Measurements from ENCODE around the gene CEP83.

DNA sequence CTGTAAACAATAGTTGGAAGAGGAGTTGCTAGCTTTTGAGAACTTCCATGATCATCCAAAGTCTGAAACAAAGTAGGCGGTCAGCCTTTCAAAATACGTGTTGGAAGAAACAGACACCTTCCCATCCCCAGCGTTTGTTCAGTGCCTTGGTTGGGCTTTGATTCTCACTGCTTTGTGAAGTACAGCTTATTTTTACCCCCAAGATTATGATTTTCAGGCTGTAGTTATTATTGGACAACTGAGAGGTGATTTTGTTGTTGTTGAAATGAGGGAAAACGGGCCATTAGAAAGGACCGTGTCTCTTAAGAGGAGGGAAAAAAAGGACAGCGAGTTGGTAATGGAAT lies 921 bp upstream of the CEP83 start:
- TF ChIP-seq, protein P1, sequence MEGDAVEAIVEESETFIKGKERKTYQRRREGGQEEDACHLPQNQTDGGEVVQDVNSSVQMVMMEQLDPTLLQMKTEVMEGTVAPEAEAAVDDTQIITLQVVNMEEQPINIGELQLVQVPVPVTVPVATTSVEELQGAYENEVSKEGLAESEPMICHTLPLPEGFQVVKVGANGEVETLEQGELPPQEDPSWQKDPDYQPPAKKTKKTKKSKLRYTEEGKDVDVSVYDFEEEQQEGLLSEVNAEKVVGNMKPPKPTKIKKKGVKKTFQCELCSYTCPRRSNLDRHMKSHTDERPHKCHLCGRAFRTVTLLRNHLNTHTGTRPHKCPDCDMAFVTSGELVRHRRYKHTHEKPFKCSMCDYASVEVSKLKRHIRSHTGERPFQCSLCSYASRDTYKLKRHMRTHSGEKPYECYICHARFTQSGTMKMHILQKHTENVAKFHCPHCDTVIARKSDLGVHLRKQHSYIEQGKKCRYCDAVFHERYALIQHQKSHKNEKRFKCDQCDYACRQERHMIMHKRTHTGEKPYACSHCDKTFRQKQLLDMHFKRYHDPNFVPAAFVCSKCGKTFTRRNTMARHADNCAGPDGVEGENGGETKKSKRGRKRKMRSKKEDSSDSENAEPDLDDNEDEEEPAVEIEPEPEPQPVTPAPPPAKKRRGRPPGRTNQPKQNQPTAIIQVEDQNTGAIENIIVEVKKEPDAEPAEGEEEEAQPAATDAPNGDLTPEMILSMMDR (IDR thresholded peaks at IDR 0.05), result no peak
- no peak for TF ChIP-seq POLR2AphosphoS5 (IDR thresholded peaks at IDR 0.05)
